SU-DHL-6 (cell line): Measurements from ENCODE around the gene SLC28A2.
"Not testable (repeated sequence)": the region's sequence is repeated elsewhere in the genome, so short reads cannot be mapped to it uniquely, and the experiment has no call there.

ENCODE experiments used
- EZH2phosphoT487 ChIP-seq: fragments of 200-600 bp; sonication (generic), shearing (Covaris generic); conservative IDR thresholded peaks from 2 replicates; pipeline ENCODE4 v1.6.1; 2018; ENCODE audit warnings: mild to moderate bottlenecking, antibody characterized with exemption, low read length, moderate library complexity, mixed read lengths
- TF ChIP-seq, protein P1 (sequence below): fragments of 200-600 bp; sonication (generic); IDR thresholded peaks from one replicate; pipeline ENCODE4 v1.5.1; 2017; ENCODE audit warnings: antibody characterized with exemption, mild to moderate bottlenecking, low read length, moderate library complexity; ENCODE audit not compliant: insufficient read depth, poor library complexity, severe bottlenecking

DNA sequence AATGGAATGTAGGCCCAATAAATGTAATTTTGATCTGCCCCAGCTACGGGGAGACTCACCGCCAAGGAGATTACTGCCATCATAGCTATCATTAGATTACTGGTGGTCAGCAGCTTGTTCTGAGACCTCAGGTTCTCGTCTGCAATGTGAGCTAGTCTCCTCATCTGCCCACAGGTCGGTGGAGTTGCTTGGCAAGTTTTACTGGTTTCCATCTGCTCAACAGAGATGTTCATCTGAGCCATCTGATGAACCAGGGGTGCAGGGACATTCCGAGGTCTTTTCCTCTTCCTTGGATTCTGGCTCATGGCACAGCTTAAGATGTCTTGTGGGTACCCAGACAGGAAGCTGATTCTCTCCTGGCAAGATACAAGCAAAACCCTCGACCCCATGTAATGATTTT lies 15.2 kb upstream of the SLC28A2 start:
- TF ChIP-seq, protein P1, sequence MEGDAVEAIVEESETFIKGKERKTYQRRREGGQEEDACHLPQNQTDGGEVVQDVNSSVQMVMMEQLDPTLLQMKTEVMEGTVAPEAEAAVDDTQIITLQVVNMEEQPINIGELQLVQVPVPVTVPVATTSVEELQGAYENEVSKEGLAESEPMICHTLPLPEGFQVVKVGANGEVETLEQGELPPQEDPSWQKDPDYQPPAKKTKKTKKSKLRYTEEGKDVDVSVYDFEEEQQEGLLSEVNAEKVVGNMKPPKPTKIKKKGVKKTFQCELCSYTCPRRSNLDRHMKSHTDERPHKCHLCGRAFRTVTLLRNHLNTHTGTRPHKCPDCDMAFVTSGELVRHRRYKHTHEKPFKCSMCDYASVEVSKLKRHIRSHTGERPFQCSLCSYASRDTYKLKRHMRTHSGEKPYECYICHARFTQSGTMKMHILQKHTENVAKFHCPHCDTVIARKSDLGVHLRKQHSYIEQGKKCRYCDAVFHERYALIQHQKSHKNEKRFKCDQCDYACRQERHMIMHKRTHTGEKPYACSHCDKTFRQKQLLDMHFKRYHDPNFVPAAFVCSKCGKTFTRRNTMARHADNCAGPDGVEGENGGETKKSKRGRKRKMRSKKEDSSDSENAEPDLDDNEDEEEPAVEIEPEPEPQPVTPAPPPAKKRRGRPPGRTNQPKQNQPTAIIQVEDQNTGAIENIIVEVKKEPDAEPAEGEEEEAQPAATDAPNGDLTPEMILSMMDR = not testable (repeated sequence)
- TF ChIP-seq EZH2phosphoT487 = not testable (repeated sequence)
